HepG2 (cell line): ENCODE results near the gene NXNL2.

Experiments
- ARNTL ChIP-seq: sonication (generic); formaldehyde crosslinking; IDR thresholded peaks from 2 replicates; pipeline ENCODE4 v1.4.0; 2020; ENCODE audit warnings: mild to moderate bottlenecking, missing genetic modification reagents
- ATF7-NPFF ChIP-seq: sonication (generic); formaldehyde crosslinking; IDR thresholded peaks from 2 replicates; pipeline ENCODE4 v1.8.1; 2023; ENCODE audit warnings: mild to moderate bottlenecking, low read depth, missing genetic modification reagents, moderate library complexity
- CREM ChIP-seq, 2 experiments: sonication (generic) in 1 of 2; formaldehyde crosslinking in 1 of 2; IDR thresholded peaks; 2 replicates each; pipeline versions ENCODE4 v1.4.0 to v1.6.1; 2016 to 2020; ENCODE audit warnings: antibody characterized with exemption in 1 of 2, mild to moderate bottlenecking in 1 of 2, missing genetic modification reagents in 1 of 2
- EZH2 ChIP-seq: conservative IDR thresholded peaks from 2 replicates; pipeline ENCODE4 v1.6.1; 2012; ENCODE audit warnings: mild to moderate bottlenecking, low read depth, low read length, moderate library complexity
- FOXM1 ChIP-seq: sonication (generic); formaldehyde crosslinking; IDR thresholded peaks from 2 replicates; pipeline ENCODE4 v1.5.0; 2020; ENCODE audit warnings: missing genetic modification reagents
- POLR2G ChIP-seq: fragments of 200-400 bp; formaldehyde crosslinking; IDR thresholded peaks from 2 replicates; pipeline ENCODE4 v1.6.1; 2018; ENCODE audit warnings: mild to moderate bottlenecking, low read depth, low read length, moderate library complexity
- ZNF253 ChIP-seq: sonication (generic); formaldehyde crosslinking; IDR thresholded peaks from 2 replicates; pipeline ENCODE4 v1.8.0; 2022; ENCODE audit warnings: mild to moderate bottlenecking, missing genetic modification reagents, borderline replicate concordance
- ZNF337 ChIP-seq: sonication (generic); formaldehyde crosslinking; IDR thresholded peaks from 2 replicates; pipeline ENCODE4 v1.5.1; 2020; ENCODE audit warnings: missing genetic modification reagents, low read depth, mild to moderate bottlenecking, borderline replicate concordance
- TF ChIP-seq, protein P1 (sequence below): sonication (generic); formaldehyde crosslinking; IDR thresholded peaks from 2 replicates; pipeline ENCODE4 v1.9.0; 2021; ENCODE audit warnings: missing genetic modification reagents, mild to moderate bottlenecking, borderline replicate concordance
- TF ChIP-seq, protein P2 (sequence below): sonication (generic); formaldehyde crosslinking; IDR thresholded peaks from 2 replicates; pipeline ENCODE4 v1.4.0; 2020; ENCODE audit warnings: missing genetic modification reagents
- TF ChIP-seq, protein P3 (sequence below): sonication (generic); formaldehyde crosslinking; IDR thresholded peaks from 2 replicates; pipeline ENCODE4 v1.5.0; 2020; ENCODE audit warnings: mild to moderate bottlenecking, missing genetic modification reagents, moderate library complexity

DNA sequence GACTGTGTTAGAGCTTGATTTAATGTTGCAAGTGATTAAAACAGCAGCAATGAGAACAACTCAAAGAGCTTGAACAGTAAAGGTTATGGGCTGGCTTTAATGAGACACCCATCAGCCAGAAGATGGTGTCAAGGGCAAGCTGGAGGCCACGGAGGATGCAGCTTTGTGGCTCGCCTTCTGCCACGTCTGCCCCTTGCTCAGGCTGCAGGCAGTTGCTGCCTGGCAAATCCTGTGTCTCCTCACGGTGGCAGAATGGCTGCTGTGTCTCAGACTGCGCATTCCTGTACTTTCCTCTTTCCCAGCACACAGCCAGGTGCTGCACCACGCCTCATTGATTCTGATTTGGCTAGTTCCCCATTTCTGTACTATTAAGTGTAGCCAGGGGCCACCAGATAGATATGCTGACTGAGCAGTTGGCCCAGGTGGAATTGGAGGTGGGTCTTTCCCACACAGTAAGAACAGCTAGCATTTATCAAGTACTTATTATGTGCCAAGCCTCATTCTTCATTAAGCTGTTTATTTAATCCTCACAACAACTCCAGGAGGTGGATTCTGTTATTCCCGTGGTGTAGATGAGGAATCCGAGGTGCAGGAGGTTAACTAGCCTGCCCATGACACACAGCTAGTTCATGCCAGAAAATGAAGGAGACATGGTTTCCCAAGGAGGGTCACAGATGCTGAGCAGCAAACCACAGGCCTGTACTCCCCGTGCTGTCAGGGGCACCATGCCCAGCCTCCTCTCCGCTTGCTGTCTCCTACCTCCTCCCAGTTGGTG is 3.5 kb downstream of the NXNL2 start:
- TF ChIP-seq POLR2G = no peak
- TF ChIP-seq, protein P1, sequence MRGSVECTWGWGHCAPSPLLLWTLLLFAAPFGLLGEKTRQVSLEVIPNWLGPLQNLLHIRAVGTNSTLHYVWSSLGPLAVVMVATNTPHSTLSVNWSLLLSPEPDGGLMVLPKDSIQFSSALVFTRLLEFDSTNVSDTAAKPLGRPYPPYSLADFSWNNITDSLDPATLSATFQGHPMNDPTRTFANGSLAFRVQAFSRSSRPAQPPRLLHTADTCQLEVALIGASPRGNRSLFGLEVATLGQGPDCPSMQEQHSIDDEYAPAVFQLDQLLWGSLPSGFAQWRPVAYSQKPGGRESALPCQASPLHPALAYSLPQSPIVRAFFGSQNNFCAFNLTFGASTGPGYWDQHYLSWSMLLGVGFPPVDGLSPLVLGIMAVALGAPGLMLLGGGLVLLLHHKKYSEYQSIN (CRISPR knock-in tag) = no peak
- TF ChIP-seq EZH2 = no peak
- no peak for TF ChIP-seq ARNTL (CRISPR knock-in tag)
- TF ChIP-seq, protein P2, sequence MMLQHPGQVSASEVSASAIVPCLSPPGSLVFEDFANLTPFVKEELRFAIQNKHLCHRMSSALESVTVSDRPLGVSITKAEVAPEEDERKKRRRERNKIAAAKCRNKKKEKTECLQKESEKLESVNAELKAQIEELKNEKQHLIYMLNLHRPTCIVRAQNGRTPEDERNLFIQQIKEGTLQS = no peak
- TF ChIP-seq FOXM1 (CRISPR knock-in tag) = no peak
- no peak for TF ChIP-seq CREM (IDR thresholded peaks at IDR 0.05)
- TF ChIP-seq CREM (CRISPR knock-in tag; IDR thresholded peaks at IDR 0.05) = no peak
- TF ChIP-seq, protein P3, sequence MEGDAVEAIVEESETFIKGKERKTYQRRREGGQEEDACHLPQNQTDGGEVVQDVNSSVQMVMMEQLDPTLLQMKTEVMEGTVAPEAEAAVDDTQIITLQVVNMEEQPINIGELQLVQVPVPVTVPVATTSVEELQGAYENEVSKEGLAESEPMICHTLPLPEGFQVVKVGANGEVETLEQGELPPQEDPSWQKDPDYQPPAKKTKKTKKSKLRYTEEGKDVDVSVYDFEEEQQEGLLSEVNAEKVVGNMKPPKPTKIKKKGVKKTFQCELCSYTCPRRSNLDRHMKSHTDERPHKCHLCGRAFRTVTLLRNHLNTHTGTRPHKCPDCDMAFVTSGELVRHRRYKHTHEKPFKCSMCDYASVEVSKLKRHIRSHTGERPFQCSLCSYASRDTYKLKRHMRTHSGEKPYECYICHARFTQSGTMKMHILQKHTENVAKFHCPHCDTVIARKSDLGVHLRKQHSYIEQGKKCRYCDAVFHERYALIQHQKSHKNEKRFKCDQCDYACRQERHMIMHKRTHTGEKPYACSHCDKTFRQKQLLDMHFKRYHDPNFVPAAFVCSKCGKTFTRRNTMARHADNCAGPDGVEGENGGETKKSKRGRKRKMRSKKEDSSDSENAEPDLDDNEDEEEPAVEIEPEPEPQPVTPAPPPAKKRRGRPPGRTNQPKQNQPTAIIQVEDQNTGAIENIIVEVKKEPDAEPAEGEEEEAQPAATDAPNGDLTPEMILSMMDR = no peak
- TF ChIP-seq ATF7-NPFF (CRISPR knock-in tag) = no peak
- TF ChIP-seq ZNF253 (CRISPR knock-in tag) = no peak
- no peak for TF ChIP-seq ZNF337 (CRISPR knock-in tag)
